ENCODE measurements around the gene MGLL. TPM values are rescaled to one million over a fixed set of nuclear protein-coding genes. Genes with fewer than 3 reads are reported as not detected.

MGLL gene
- total and polyA plus RNA-seq, 9 of the 15 experiments (the other 6 are each of a cell fraction or from before 2014, with no cell fraction given) = 0.12 to 0.32 (median 0.18) TPM; not detected in 6

DNA sequence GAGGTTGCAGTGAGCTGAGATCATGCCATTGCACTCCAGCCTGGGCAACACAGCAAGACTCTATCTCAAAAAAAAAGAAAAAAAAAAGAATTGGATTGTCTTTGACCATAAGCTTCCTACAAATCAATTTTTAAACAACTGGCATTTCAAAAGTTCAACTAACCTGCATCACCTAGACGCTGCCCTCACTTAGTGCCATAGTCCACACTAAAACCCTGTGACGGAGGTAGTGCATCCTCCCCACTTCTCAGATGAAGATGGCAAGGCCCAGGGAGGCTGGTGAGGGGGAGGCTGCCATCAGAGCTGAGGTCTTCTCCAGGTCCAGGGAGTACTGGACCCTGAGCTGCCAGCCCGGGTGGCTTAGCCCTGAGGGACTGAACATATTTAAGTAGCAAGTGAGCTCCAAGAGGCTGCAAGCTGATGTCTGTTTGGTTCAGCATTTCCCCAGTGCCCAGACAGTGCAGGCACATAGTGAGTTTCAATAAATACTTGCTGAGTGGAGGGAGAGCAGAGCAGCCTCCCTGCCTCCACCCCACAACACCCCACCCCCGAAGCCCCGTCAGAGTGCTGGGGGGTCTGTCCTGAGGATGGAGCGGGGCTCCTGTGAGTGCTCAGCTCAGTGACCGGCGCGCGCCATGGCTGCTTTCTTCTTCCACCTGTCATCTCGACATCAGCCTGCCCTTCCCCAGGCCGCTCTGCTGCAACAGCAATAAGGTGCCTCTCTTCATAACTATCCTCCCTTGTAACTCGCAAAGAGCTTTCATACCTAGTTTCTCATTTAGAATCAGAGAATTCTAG is 52.8 kb downstream of the MGLL start (continued):
- TF ChIP-seq, protein P1, sequence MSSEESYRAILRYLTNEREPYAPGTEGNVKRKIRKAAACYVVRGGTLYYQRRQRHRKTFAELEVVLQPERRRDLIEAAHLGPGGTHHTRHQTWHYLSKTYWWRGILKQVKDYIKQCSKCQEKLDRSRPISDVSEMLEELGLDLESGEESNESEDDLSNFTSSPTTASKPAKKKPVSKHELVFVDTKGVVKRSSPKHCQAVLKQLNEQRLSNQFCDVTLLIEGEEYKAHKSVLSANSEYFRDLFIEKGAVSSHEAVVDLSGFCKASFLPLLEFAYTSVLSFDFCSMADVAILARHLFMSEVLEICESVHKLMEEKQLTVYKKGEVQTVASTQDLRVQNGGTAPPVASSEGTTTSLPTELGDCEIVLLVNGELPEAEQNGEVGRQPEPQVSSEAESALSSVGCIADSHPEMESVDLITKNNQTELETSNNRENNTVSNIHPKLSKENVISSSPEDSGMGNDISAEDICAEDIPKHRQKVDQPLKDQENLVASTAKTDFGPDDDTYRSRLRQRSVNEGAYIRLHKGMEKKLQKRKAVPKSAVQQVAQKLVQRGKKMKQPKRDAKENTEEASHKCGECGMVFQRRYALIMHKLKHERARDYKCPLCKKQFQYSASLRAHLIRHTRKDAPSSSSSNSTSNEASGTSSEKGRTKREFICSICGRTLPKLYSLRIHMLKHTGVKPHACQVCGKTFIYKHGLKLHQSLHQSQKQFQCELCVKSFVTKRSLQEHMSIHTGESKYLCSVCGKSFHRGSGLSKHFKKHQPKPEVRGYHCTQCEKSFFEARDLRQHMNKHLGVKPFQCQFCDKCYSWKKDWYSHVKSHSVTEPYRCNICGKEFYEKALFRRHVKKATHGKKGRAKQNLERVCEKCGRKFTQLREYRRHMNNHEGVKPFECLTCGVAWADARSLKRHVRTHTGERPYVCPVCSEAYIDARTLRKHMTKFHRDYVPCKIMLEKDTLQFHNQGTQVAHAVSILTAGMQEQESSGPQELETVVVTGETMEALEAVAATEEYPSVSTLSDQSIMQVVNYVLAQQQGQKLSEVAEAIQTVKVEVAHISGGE (CRISPR knock-in tag; IDR thresholded peaks at IDR 0.05) = no peak
- TF ChIP-seq, protein P2, sequence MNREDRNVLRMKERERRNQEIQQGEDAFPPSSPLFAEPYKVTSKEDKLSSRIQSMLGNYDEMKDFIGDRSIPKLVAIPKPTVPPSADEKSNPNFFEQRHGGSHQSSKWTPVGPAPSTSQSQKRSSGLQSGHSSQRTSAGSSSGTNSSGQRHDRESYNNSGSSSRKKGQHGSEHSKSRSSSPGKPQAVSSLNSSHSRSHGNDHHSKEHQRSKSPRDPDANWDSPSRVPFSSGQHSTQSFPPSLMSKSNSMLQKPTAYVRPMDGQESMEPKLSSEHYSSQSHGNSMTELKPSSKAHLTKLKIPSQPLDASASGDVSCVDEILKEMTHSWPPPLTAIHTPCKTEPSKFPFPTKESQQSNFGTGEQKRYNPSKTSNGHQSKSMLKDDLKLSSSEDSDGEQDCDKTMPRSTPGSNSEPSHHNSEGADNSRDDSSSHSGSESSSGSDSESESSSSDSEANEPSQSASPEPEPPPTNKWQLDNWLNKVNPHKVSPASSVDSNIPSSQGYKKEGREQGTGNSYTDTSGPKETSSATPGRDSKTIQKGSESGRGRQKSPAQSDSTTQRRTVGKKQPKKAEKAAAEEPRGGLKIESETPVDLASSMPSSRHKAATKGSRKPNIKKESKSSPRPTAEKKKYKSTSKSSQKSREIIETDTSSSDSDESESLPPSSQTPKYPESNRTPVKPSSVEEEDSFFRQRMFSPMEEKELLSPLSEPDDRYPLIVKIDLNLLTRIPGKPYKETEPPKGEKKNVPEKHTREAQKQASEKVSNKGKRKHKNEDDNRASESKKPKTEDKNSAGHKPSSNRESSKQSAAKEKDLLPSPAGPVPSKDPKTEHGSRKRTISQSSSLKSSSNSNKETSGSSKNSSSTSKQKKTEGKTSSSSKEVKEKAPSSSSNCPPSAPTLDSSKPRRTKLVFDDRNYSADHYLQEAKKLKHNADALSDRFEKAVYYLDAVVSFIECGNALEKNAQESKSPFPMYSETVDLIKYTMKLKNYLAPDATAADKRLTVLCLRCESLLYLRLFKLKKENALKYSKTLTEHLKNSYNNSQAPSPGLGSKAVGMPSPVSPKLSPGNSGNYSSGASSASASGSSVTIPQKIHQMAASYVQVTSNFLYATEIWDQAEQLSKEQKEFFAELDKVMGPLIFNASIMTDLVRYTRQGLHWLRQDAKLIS (CRISPR knock-in tag; IDR thresholded peaks at IDR 0.05) = no peak
- TF ChIP-seq SMAD2 (IDR thresholded peaks at IDR 0.05; ENCODE audit: low read depth, low read length) (no peak), ZNF444 (CRISPR knock-in tag; IDR thresholded peaks at IDR 0.05) (no peak), ZBED1 (IDR thresholded peaks at IDR 0.05) (no peak), HCFC1 (IDR thresholded peaks at IDR 0.05; ENCODE audit: low read depth, low read length) (no peak), EP400 (IDR thresholded peaks at IDR 0.05) (no peak)
- TF ChIP-seq, protein P3, sequence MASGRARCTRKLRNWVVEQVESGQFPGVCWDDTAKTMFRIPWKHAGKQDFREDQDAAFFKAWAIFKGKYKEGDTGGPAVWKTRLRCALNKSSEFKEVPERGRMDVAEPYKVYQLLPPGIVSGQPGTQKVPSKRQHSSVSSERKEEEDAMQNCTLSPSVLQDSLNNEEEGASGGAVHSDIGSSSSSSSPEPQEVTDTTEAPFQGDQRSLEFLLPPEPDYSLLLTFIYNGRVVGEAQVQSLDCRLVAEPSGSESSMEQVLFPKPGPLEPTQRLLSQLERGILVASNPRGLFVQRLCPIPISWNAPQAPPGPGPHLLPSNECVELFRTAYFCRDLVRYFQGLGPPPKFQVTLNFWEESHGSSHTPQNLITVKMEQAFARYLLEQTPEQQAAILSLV (tag; IDR thresholded peaks at IDR 0.05) = no peak
